Measurements from ENCODE around the gene GP1BB. TPM values are rescaled to one million over a fixed set of nuclear protein-coding genes. Genes with fewer than 3 reads are reported as not detected.
"Not testable (repeated sequence)": the region's sequence is repeated elsewhere in the genome, so short reads cannot be mapped to it uniquely, and the experiment has no call there.

Gene GP1BB
- 2.1 TPM for total RNA-seq
- polyA plus RNA-seq = 9.6 TPM
- long read RNA-seq, donor 1 = 0 reads
- long read RNA-seq, donor 2, partial matches to known transcripts = 0 of 3 reads
- long read RNA-seq, donor 2, other reads (novel, unspliced or antisense) = 0 of 3 reads
- long read RNA-seq, donor 3, partial matches to known transcripts = 0 of 2 reads
- long read RNA-seq, donor 3, other reads (novel, unspliced or antisense) = 0 of 2 reads
- long read RNA-seq, donor 4, partial matches to known transcripts = 0 of 1 reads
- long read RNA-seq, donor 4, other reads (novel, unspliced or antisense) = 0 of 1 reads
- long read RNA-seq, donor 5, partial matches to known transcripts = 0 of 4 reads
- long read RNA-seq, donor 5, other reads (novel, unspliced or antisense) = 0 of 4 reads
- long read RNA-seq, donor 6, partial matches to known transcripts = 0 of 1 reads
- long read RNA-seq, donor 6, other reads (novel, unspliced or antisense) = 0 of 1 reads
- long read RNA-seq, donor 7 = 0 reads
- long read RNA-seq, donor 8 = 0 reads
- long read RNA-seq, donor 9 = 0 reads
- long read RNA-seq, donor 10, partial matches to known transcripts = 0 of 1 reads
- long read RNA-seq, donor 10, other reads (novel, unspliced or antisense) = 0 of 1 reads

- H3K4me1 ChIP-seq (ENCODE audit: control insufficient read depth in 2 of 2, insufficient read depth in 2 of 2, low read length in 2 of 2) = peaks cover 8 to 26% of the 10 kb centered on the region in 2 donors
- peaks cover 55 to 97% of the 10 kb centered on the region in 2 donors for H3K27me3 ChIP-seq (ENCODE audit: control insufficient read depth in 2 of 2, insufficient read depth in 1 of 2, low read length in 1 of 2)
- H3K36me3 ChIP-seq (ENCODE audit: control insufficient read depth in 2 of 2, insufficient read depth in 2 of 2, low read length in 1 of 2) = no peaks in the 10 kb centered on the region
- peaks cover 0 to 7% of the 10 kb centered on the region in 2 donors for H3K9me3 ChIP-seq (ENCODE audit: control insufficient read depth in 2 of 2, insufficient read depth in 1 of 2, low read length in 1 of 2)
- peak within 1 kb of the TSS in 1 of 2 donors; percentile 35 for H3K4me3 ChIP-seq (ENCODE audit: low read length in 2 of 2)
- no peak within 1 kb of the TSS for H3K27ac ChIP-seq (ENCODE audit: low read depth in 1 of 2, low read length in 1 of 2)
- DNase-seq (ENCODE audit: low read depth in 6 of 9, low spot score in 9 of 9) = peak in 1 of 9 donors; percentile 38
- WGBS = 7% methylated on average over 80 of the region's 80 CpGs
Measured at GRCh38 chr22:19723232-19723982, at the start of gene GP1BB. Gene GP1BB, plus strand, starts transcription at chr22:19723539. Its CDS starts 31 bp downstream, at chr22:19723570.

DNA sequence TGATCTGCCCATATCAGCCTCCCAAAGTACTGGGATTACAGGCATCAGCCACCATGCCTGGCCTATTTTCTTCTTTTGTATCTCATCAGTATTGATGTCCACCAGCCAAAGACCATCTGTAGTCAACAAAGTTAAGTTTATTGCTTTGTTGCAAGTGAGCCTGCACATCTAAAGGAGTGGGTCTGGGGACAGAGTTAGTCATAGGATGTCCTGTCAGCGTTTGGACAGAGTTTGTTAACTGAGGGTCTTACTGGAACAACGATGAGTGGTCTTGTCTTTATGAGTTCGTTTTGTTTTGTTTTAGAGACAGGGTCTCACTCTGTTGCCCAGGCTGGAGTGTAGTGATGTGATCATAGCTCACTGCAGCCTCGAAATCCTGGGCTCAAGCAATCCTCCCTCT is 49.7 kb upstream of the GP1BB start:
- peaks cover 0 to 3% of the 10 kb centered on the region in 2 donors for H3K27me3 ChIP-seq (ENCODE audit: control insufficient read depth in 2 of 2, insufficient read depth in 1 of 2, low read length in 1 of 2)

GRCh38 chr22:19674129-19674928 is 49.0 kb upstream of the GP1BB start:
- Histone ChIP-seq H3K4me1 (ENCODE audit: control insufficient read depth in 2 of 2, insufficient read depth in 2 of 2, low read length in 2 of 2) (peaks cover 0 to 5% of the 10 kb centered on the region in 2 donors), H3K27ac (ENCODE audit: low read depth in 1 of 2, low read length in 1 of 2) (peak overlapping the region in 1 of 2 donors; percentile 43), H3K27me3 (ENCODE audit: control insufficient read depth in 2 of 2, insufficient read depth in 1 of 2, low read length in 1 of 2) (peaks cover 0 to 4% of the 10 kb centered on the region in 2 donors), H3K4me3 (ENCODE audit: low read length in 2 of 2) (no peak overlapping the region), H3K9me3 (ENCODE audit: control insufficient read depth in 2 of 2, insufficient read depth in 1 of 2, low read length in 1 of 2) (no peaks in the 10 kb centered on the region), H3K36me3 (ENCODE audit: control insufficient read depth in 2 of 2, insufficient read depth in 2 of 2, low read length in 1 of 2) (no peaks in the 10 kb centered on the region)
- 88% methylated on average over 11 of the region's 11 CpGs for WGBS
- peak in 1 of 9 donors; percentile 7 for DNase-seq (ENCODE audit: low read depth in 6 of 9, low spot score in 9 of 9)

More for the DNA sequence above, 49.7 kb upstream of the GP1BB start:
- no peaks in the 10 kb centered on the region for H3K9me3 ChIP-seq (ENCODE audit: control insufficient read depth in 2 of 2, insufficient read depth in 1 of 2, low read length in 1 of 2)
- no peaks in the 10 kb centered on the region for H3K36me3 ChIP-seq (ENCODE audit: control insufficient read depth in 2 of 2, insufficient read depth in 2 of 2, low read length in 1 of 2)
- WGBS = 93% methylated on average over 4 of the region's 4 CpGs
- no peak overlapping the region for H3K27ac ChIP-seq (ENCODE audit: low read depth in 1 of 2, low read length in 1 of 2)
- DNase-seq (ENCODE audit: low read depth in 6 of 9, low spot score in 9 of 9) = no peak
- H3K4me3 ChIP-seq (ENCODE audit: low read length in 2 of 2) = no peak overlapping the region
- H3K4me1 ChIP-seq (ENCODE audit: control insufficient read depth in 2 of 2, insufficient read depth in 2 of 2, low read length in 2 of 2) = no peaks in the 10 kb centered on the region

GRCh38 chr22:19674929-19675253 is 48.4 kb upstream of the GP1BB start:
- H3K9me3 ChIP-seq (ENCODE audit: control insufficient read depth in 2 of 2, insufficient read depth in 1 of 2, low read length in 1 of 2) = no peaks in the 10 kb centered on the region
- no peaks in the 10 kb centered on the region for H3K36me3 ChIP-seq (ENCODE audit: control insufficient read depth in 2 of 2, insufficient read depth in 2 of 2, low read length in 1 of 2)
- H3K4me3 ChIP-seq (ENCODE audit: low read length in 2 of 2) = no peak overlapping the region
- H3K27me3 ChIP-seq (ENCODE audit: control insufficient read depth in 2 of 2, insufficient read depth in 1 of 2, low read length in 1 of 2) = peaks cover 0 to 8% of the 10 kb centered on the region in 2 donors
- peak overlapping the region in 1 of 2 donors; percentile 43 for H3K27ac ChIP-seq (ENCODE audit: low read depth in 1 of 2, low read length in 1 of 2)
- peaks cover 0 to 8% of the 10 kb centered on the region in 2 donors for H3K4me1 ChIP-seq (ENCODE audit: control insufficient read depth in 2 of 2, insufficient read depth in 2 of 2, low read length in 2 of 2)
- 95% methylated on average over 10 of the region's 10 CpGs for WGBS
- DNase-seq (ENCODE audit: low read depth in 6 of 9, low spot score in 9 of 9) = no peak

DNA sequence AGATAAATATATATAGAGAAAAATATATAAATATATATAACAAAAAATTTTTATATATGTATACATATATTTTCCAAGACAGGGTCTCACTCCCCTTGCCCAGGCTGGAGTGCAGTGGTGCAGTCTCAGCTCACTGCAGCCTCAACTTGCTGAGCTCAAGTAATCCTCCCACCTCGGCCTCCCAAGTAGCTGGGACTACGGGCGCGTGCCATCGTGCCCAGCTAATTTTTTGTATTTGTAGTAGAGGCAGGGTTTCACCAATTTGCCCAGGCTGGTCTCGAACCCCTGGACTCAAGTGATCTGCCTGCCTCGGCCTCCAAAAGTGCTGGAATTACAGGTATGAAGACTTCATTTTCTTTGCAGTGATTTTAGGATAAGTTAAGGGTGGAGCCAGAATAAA is 47.9 kb upstream of the GP1BB start:
- no peaks in the 10 kb centered on the region for H3K9me3 ChIP-seq (ENCODE audit: control insufficient read depth in 2 of 2, insufficient read depth in 1 of 2, low read length in 1 of 2)
- peaks cover 0 to 11% of the 10 kb centered on the region in 2 donors for H3K27me3 ChIP-seq (ENCODE audit: control insufficient read depth in 2 of 2, insufficient read depth in 1 of 2, low read length in 1 of 2)
- WGBS = 87% methylated on average over 7 of the region's 7 CpGs
- H3K4me1 ChIP-seq (ENCODE audit: control insufficient read depth in 2 of 2, insufficient read depth in 2 of 2, low read length in 2 of 2) = peaks cover 0 to 8% of the 10 kb centered on the region in 2 donors
- no peak overlapping the region for H3K27ac ChIP-seq (ENCODE audit: low read depth in 1 of 2, low read length in 1 of 2)
- no peaks in the 10 kb centered on the region for H3K36me3 ChIP-seq (ENCODE audit: control insufficient read depth in 2 of 2, insufficient read depth in 2 of 2, low read length in 1 of 2)
- no peak overlapping the region for H3K4me3 ChIP-seq (ENCODE audit: low read length in 2 of 2)
- no peak for DNase-seq (ENCODE audit: low read depth in 6 of 9, low spot score in 9 of 9)

GRCh38 chr22:19676437-19676836 is 46.9 kb upstream of the GP1BB start:
- not testable (repeated sequence) for H3K9me3 ChIP-seq (ENCODE audit: control insufficient read depth in 2 of 2, insufficient read depth in 1 of 2, low read length in 1 of 2); H3K36me3 ChIP-seq (ENCODE audit: control insufficient read depth in 2 of 2, insufficient read depth in 2 of 2, low read length in 1 of 2); H3K27ac ChIP-seq (ENCODE audit: low read depth in 1 of 2, low read length in 1 of 2); DNase-seq (ENCODE audit: low read depth in 6 of 9, low spot score in 9 of 9); H3K4me3 ChIP-seq (ENCODE audit: low read length in 2 of 2); H3K4me1 ChIP-seq (ENCODE audit: control insufficient read depth in 2 of 2, insufficient read depth in 2 of 2, low read length in 2 of 2)
- H3K27me3 ChIP-seq (ENCODE audit: control insufficient read depth in 2 of 2, insufficient read depth in 1 of 2, low read length in 1 of 2) = peaks cover 0 to 17% of the 10 kb centered on the region in 2 donors
- 98% methylated on average over 1 of the region's 1 CpG for WGBS

DNA sequence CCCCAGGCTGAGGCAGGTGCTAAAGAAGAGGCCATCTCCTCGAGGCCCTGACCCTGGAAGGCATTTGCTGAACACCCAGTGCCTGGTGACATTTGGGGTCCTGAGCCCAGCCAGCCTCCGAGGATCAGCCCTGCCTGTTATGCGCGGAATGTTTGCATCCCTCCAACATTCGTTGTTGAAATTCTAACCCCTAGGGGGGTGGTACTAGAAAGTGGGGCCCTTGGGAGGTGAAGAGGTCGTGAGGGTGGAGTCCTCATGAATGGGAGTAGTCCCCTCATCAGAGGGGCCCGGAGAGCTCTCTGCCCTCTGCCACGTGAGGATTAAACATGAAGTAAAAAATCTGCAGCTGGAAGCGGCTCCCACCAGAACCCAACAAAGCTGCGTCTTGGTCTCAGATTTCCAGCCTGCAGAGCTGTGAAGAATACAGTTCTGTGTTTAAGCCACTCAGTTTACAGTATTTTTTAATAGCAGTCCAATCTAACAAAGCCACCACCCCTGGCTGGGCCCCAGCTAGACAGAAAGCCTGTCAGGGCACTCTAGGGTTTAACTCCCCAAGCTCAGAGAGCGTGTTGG is 44.3 kb upstream of the GP1BB start:
- peaks cover 0 to 8% of the 10 kb centered on the region in 2 donors for H3K4me1 ChIP-seq (ENCODE audit: control insufficient read depth in 2 of 2, insufficient read depth in 2 of 2, low read length in 2 of 2)
- WGBS = 89% methylated on average over 11 of the region's 11 CpGs
- no peaks in the 10 kb centered on the region for H3K9me3 ChIP-seq (ENCODE audit: control insufficient read depth in 2 of 2, insufficient read depth in 1 of 2, low read length in 1 of 2)
- no peaks in the 10 kb centered on the region for H3K36me3 ChIP-seq (ENCODE audit: control insufficient read depth in 2 of 2, insufficient read depth in 2 of 2, low read length in 1 of 2)
- no peak for DNase-seq (ENCODE audit: low read depth in 6 of 9, low spot score in 9 of 9)
- H3K27ac ChIP-seq (ENCODE audit: low read depth in 1 of 2, low read length in 1 of 2) = peak overlapping the region in 1 of 2 donors; percentile 49
- no peak overlapping the region for H3K4me3 ChIP-seq (ENCODE audit: low read length in 2 of 2)
- peaks cover 0 to 20% of the 10 kb centered on the region in 2 donors for H3K27me3 ChIP-seq (ENCODE audit: control insufficient read depth in 2 of 2, insufficient read depth in 1 of 2, low read length in 1 of 2)

GRCh38 chr22:19679522-19680101 is 43.7 kb upstream of the GP1BB start:
- Histone ChIP-seq H3K4me1 (ENCODE audit: control insufficient read depth in 2 of 2, insufficient read depth in 2 of 2, low read length in 2 of 2) (peaks cover 0 to 8% of the 10 kb centered on the region in 2 donors), H3K27ac (ENCODE audit: low read depth in 1 of 2, low read length in 1 of 2) (peak overlapping the region in 1 of 2 donors; percentile 14), H3K36me3 (ENCODE audit: control insufficient read depth in 2 of 2, insufficient read depth in 2 of 2, low read length in 1 of 2) (no peaks in the 10 kb centered on the region), H3K27me3 (ENCODE audit: control insufficient read depth in 2 of 2, insufficient read depth in 1 of 2, low read length in 1 of 2) (peaks cover 0 to 20% of the 10 kb centered on the region in 2 donors), H3K4me3 (ENCODE audit: low read length in 2 of 2) (no peak overlapping the region), H3K9me3 (ENCODE audit: control insufficient read depth in 2 of 2, insufficient read depth in 1 of 2, low read length in 1 of 2) (no peaks in the 10 kb centered on the region)
- WGBS = 54% methylated on average over 14 of the region's 14 CpGs
- peak in 1 of 9 donors; percentile 8 for DNase-seq (ENCODE audit: low read depth in 6 of 9, low spot score in 9 of 9)
